Osteocyte (in vitro differentiated cells): Measurements from ENCODE around the gene CTPS2. TPM values are rescaled to one million over a fixed set of nuclear protein-coding genes. Genes with fewer than 3 reads are reported as not detected.
"Not testable (repeated sequence)": the region's sequence is repeated elsewhere in the genome, so short reads cannot be mapped to it uniquely, and the experiment has no call there.

Experiments
- DNase-seq: peaks from one replicate; pipeline ENCODE4 v3.0.0; 2021; ENCODE audit warnings: mixed read lengths; ENCODE audit not compliant: unreplicated experiment; ENCODE audit errors: extremely low spot score
- H3K27ac Mint-ChIP-seq: one replicate; pipeline ENCODE4 v1.8.0; 2021; ENCODE audit warnings: mild to moderate bottlenecking, mixed read lengths; ENCODE audit not compliant: unreplicated experiment
- H3K27me3 Mint-ChIP-seq: one replicate; pipeline ENCODE4 v1.8.0; 2021; ENCODE audit warnings: mixed read lengths; ENCODE audit not compliant: unreplicated experiment
- H3K36me3 Mint-ChIP-seq: one replicate; pipeline ENCODE4 v1.8.0; 2021; ENCODE audit warnings: mixed read lengths; ENCODE audit not compliant: unreplicated experiment
- H3K4me1 Mint-ChIP-seq: one replicate; pipeline ENCODE4 v1.8.0; 2021; ENCODE audit warnings: mixed read lengths; ENCODE audit not compliant: unreplicated experiment
- H3K4me3 Mint-ChIP-seq: one replicate; pipeline ENCODE4 v1.8.0; 2021; ENCODE audit warnings: mild to moderate bottlenecking, moderate library complexity, mixed read lengths; ENCODE audit not compliant: unreplicated experiment
- H3K9me3 Mint-ChIP-seq: one replicate; pipeline ENCODE4 v1.8.0; 2021; ENCODE audit warnings: mixed read lengths; ENCODE audit not compliant: unreplicated experiment
- total RNA-seq: library from RNA; stranded (reverse); gene quantifications from 2 replicates; pipeline ENCODE4 v1.2.1, GENCODE V29; 2021
- TF ChIP-seq, protein P1 (sequence below): fragments of 200-600 bp; sonication (generic); IDR thresholded peaks from 2 replicates; pipeline ENCODE4 v1.5.0; 2021; ENCODE audit warnings: antibody characterized with exemption, mild to moderate bottlenecking, moderate library complexity

Gene CTPS2
- total RNA-seq, 1 donor from 2014 or later, result 37.1 TPM

DNA sequence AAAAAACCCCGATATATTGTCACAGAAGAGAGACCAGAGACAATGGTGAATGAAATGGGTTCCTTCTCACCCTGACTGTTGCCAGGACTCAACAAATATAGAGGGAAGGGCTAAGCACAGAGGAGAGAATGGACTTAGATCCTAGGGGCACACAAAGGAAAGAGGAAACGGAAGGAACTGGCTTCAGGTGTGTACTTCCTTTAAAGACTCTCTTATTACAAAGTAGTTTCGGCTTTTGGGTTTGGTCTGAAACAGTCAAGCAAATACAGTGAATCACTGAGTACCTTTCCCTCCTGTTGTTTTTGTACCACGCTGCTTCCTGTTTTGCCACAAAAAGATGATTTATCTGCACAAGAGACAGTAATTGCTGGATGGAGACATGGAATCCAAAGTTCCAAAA is 108.6 kb downstream of the CTPS2 start:
- TF ChIP-seq, protein P1, sequence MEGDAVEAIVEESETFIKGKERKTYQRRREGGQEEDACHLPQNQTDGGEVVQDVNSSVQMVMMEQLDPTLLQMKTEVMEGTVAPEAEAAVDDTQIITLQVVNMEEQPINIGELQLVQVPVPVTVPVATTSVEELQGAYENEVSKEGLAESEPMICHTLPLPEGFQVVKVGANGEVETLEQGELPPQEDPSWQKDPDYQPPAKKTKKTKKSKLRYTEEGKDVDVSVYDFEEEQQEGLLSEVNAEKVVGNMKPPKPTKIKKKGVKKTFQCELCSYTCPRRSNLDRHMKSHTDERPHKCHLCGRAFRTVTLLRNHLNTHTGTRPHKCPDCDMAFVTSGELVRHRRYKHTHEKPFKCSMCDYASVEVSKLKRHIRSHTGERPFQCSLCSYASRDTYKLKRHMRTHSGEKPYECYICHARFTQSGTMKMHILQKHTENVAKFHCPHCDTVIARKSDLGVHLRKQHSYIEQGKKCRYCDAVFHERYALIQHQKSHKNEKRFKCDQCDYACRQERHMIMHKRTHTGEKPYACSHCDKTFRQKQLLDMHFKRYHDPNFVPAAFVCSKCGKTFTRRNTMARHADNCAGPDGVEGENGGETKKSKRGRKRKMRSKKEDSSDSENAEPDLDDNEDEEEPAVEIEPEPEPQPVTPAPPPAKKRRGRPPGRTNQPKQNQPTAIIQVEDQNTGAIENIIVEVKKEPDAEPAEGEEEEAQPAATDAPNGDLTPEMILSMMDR, result no peak
- Mint-ChIP-seq H3K27ac (peak overlapping the region; percentile 60), H3K27me3 (no peaks in the 10 kb centered on the region), H3K4me1 (peaks cover 22% of the 10 kb centered on the region), H3K9me3 (no peaks in the 10 kb centered on the region), H3K4me3 (no peak overlapping the region), H3K36me3 (peaks cover 25% of the 10 kb centered on the region)
- DNase-seq, result no peak

DNA sequence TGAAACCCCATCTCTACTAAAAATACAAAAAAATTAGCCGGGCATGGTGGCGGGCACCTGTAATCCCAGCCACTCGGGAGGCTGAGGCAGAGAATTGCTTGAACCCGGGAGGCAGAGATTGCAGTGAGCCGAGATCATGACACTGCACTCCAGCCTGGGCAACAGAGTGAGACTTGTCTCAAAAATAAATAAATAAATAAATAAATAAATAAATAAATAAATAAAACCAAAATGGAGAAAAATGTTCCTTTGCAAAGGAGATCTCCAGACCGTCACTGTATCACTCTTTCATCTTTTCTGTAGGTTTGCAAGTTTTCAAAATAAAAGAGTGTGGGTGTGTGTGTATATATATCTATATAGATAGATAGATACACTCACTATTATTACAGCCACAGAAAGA is 109.2 kb downstream of the CTPS2 start:
- not testable (repeated sequence) for H3K4me3 Mint-ChIP-seq, H3K9me3 Mint-ChIP-seq, DNase-seq, H3K27ac Mint-ChIP-seq, H3K27me3 Mint-ChIP-seq
- Mint-ChIP-seq H3K4me1 (peaks cover 22% of the 10 kb centered on the region), H3K36me3 (peaks cover 25% of the 10 kb centered on the region)

DNA sequence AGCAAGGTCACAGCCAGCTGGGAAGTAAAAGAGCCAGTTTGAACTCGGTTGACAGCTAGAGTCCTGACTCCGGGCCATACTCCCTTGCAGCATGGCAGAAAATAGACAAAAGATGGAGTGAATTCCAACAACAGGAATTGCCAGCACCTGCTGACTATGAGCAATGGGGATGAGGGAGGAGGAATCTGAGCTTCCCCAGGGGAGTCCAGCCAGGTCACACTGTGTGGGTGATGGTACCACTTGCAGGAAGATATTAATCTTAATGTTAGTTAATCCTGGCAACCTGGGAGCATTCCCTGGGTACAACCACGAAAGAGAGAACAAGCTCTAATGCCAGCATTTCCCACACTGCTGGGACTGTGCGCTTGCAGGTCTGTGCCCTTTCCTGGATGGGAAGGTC is 110.6 kb downstream of the CTPS2 start:
- H3K27ac Mint-ChIP-seq, result no peak overlapping the region
- no peaks in the 10 kb centered on the region for H3K9me3 Mint-ChIP-seq
- no peaks in the 10 kb centered on the region for H3K27me3 Mint-ChIP-seq
- peaks cover 22% of the 10 kb centered on the region for H3K36me3 Mint-ChIP-seq
- no peak overlapping the region for H3K4me3 Mint-ChIP-seq
- no peak for DNase-seq
- peaks cover 22% of the 10 kb centered on the region for H3K4me1 Mint-ChIP-seq
- TF ChIP-seq, protein P1, result no peak

DNA sequence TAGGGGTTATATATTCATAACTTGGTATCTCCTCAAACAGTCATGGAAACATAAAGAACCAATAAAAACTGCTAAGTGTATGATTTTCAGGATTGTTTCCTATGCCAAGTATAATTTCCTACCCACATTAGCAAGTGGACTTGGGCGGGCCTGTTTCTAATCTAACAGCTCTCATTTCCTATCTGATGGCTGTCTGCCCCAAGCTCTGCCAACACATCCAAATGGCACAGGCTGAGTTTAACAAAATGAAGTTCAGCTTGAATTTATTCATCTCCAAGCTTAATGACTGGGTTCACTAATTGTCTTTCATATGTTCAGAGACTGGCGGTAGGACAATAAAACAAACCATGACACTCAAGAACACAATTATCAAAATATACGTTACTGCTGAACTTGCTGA is 118.0 kb downstream of the CTPS2 start:
- Mint-ChIP-seq H3K4me3 (no peak overlapping the region), H3K27me3 (no peaks in the 10 kb centered on the region), H3K4me1 (peaks cover 4% of the 10 kb centered on the region), H3K36me3 (peaks cover 31% of the 10 kb centered on the region), H3K9me3 (peaks cover 13% of the 10 kb centered on the region), H3K27ac (no peak overlapping the region)
- TF ChIP-seq, protein P1, result no peak
- no peak for DNase-seq

DNA sequence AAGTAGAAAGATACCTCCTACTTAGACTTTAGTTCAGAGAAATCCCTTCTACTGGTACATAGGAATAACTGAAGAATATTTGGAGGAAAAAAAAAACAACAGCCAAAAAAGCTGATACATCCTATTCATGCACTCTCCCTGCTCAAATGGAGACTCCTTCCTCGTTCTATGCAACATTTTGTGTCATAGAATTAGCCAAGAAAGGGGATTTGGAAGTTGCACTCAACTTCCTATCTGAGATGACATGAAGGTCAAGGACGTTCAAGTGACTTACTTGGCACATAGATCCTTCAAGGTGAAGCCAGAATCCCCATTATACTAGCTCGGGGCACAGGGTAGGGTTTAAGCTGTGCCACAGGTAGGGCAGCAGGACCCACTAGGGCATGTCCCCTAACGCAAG is 118.7 kb downstream of the CTPS2 start:
- H3K27ac Mint-ChIP-seq, result no peak overlapping the region
- peaks cover 33% of the 10 kb centered on the region for H3K36me3 Mint-ChIP-seq
- DNase-seq, result no peak
- peaks cover 11% of the 10 kb centered on the region for H3K4me1 Mint-ChIP-seq
- TF ChIP-seq, protein P1, result no peak
- H3K9me3 Mint-ChIP-seq, result peaks cover 13% of the 10 kb centered on the region
- no peak overlapping the region for H3K4me3 Mint-ChIP-seq
- H3K27me3 Mint-ChIP-seq, result no peaks in the 10 kb centered on the region

DNA sequence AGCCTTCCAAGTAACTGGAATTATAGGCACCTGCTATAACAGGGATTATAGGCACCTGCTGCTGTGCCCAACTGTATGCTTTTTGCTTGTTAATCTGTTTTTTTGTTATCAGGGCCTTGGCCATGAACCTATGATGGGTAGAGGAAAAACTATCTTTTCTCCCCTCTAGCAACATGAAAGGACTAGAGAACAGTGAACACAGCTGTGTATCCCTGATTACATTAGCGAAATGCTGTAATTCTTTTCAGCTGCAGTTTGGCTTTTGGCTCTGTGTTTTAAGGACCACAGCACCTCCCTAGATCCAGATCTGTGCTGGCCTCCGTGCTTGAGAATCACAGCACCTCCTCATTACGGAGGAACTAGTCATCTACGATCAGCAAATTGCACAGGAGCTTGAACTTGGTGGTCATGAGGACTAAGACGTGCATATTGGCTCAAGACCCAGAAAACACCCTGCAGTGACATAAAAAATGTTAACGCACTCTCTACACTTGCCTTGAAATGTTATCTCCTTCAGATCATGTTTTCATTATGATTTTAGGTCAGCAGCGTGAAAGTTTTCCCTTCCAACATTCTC is 120.2 kb downstream of the CTPS2 start:
- Mint-ChIP-seq H3K4me3 (no peak overlapping the region), H3K36me3 (peaks cover 33% of the 10 kb centered on the region), H3K27me3 (no peaks in the 10 kb centered on the region), H3K4me1 (peaks cover 14% of the 10 kb centered on the region), H3K27ac (no peak overlapping the region), H3K9me3 (peaks cover 13% of the 10 kb centered on the region)
- no peak for DNase-seq
- TF ChIP-seq, protein P1, result no peak
